Transverse colon (tissue), 4 donors: ENCODE results near the gene SLIT3. TPM values are rescaled to one million over a fixed set of nuclear protein-coding genes. Genes with fewer than 3 reads are reported as not detected.
"Not testable (repeated sequence)": the region's sequence is repeated elsewhere in the genome, so short reads cannot be mapped to it uniquely, and the experiment has no call there.

Experiments used
- DNase-seq: peaks from one replicate; pipeline ENCODE4 v3.0.0-alpha.2; 2019
- H3K27ac ChIP-seq, 4 donors: fragments of 200-600 bp; sonication (generic); 2 replicates each; pipeline ENCODE4 v1.5.1; 2016 to 2018; ENCODE audit warnings: inconsistent platforms in 4 of 4
- H3K27me3 ChIP-seq: fragments of 200-600 bp; sonication (generic); 2 replicates; pipeline ENCODE4 v1.5.1; 2017; ENCODE audit warnings: inconsistent platforms
- H3K36me3 ChIP-seq, 4 donors: fragments of 200-600 bp; sonication (generic); 2 replicates each; pipeline ENCODE4 v1.5.1; 2017 to 2019; ENCODE audit warnings: inconsistent platforms in 4 of 4
- H3K4me1 ChIP-seq, 4 donors: fragments of 200-600 bp; sonication (generic); 2 replicates each; pipeline ENCODE4 v1.5.1; 2017 to 2020; ENCODE audit warnings: inconsistent platforms in 4 of 4
- H3K4me3 ChIP-seq, 4 donors: fragments of 200-600 bp; sonication (generic); 1 replicate in 1 of 4; 2 replicates in 3 of 4; pipeline versions ENCODE4 v1.5.1 to v1.6.1; 2017 to 2019; ENCODE audit warnings: inconsistent platforms in 4 of 4
- H3K9me3 ChIP-seq, 2 donors: fragments of 200-600 bp; sonication (generic); 2 replicates each; pipeline ENCODE4 v1.5.1; 2017 to 2019; ENCODE audit warnings: inconsistent platforms in 2 of 2
- CTCF ChIP-seq, 5 experiments: fragments of 200-600 bp in 3 of 5; fragments of 450-650 bp in 2 of 5; sonication (generic) in 3 of 5; IDR thresholded peaks; 1 replicate in 2 of 5; 2 replicates in 3 of 5; pipeline ENCODE4 v1.5.1; 2016 to 2017; ENCODE audit warnings: antibody characterized with exemption in 5 of 5, inconsistent platforms in 3 of 5, mild to moderate bottlenecking in 2 of 5, moderate library complexity in 1 of 5
- EP300 ChIP-seq: sonication (generic); formaldehyde crosslinking; IDR thresholded peaks from one replicate; pipeline ENCODE4 v1.6.1; 2017; ENCODE audit warnings: antibody characterized with exemption, low read depth
- POLR2A ChIP-seq: fragments of 450-650 bp; IDR thresholded peaks from one replicate; pipeline ENCODE4 v1.6.1; 2016; ENCODE audit warnings: antibody characterized with exemption, mild to moderate bottlenecking, moderate library complexity
- POLR2AphosphoS5 ChIP-seq, 3 donors: sonication (generic); formaldehyde crosslinking; IDR thresholded peaks; one replicate each; pipeline ENCODE4 v1.6.1; 2016; ENCODE audit warnings: antibody characterized with exemption in 3 of 3
- whole genome bisulfite sequencing, 2 donors: methylation state at CpG; one replicate each; pipeline ENCODE4 v1.1.5; 2018; ENCODE audit warnings: low coverage in 1 of 2; 5-methylcytosine and 5-hydroxymethylcytosine counted together
- in situ Hi-C, 4 donors: fragments of 200-750 bp; cut with MboI; loops; one replicate each; pipeline versions ENCODE4 v1.15.0 to v1.15.1; 2017; ENCODE audit warnings: low sequenced_read_pairs in 3 of 4, low pct_ligation_motif_present in 1 of 4, low pct_unique_long_range_greater_than_20kb in 1 of 4
- intact Hi-C: fragments of 100-400 bp; cut with DNase I; formaldehyde crosslinking; loops from one replicate; pipeline ENCODE4 v1.15.1; 2023; ENCODE audit warnings: low total_unique reads
- total RNA-seq, 4 donors: library from RNA; depleted of rRNA; stranded (reverse); fragments of >200 nt; gene quantifications; one replicate each; pipeline ENCODE4 v1.1.0, GENCODE V29; 2016

The SLIT3 gene
- total RNA-seq, 4 donors from 2014 or later, result 6.7 to 60.5 (median 9.6) TPM

GRCh38 chr5:168642019-168642418 lies 658.9 kb downstream of the SLIT3 start:
- no peak for DNase-seq
- TF ChIP-seq EP300 (no peak), POLR2A (no peak), POLR2AphosphoS5 (IDR thresholded peaks at IDR 0.05) (no peak), CTCF (IDR thresholded peaks at IDR 0.05) (no peak)
- WGBS, 2 donors, result 45 to 100% methylated on average over 1 of the region's 1 CpG

GRCh38 chr5:168638846-168639245 lies 662.1 kb downstream of the SLIT3 start:
- DNase-seq, H3K27ac ChIP-seq, in situ Hi-C loops, H3K36me3 ChIP-seq, H3K4me3 ChIP-seq, H3K4me1 ChIP-seq, H3K27me3 ChIP-seq, H3K9me3 ChIP-seq, intact Hi-C loops: not testable (repeated sequence)
- WGBS, 2 donors, result 80 to 96% methylated on average over 1 to 3 of the region's 3 CpGs

More at GRCh38 chr5:168642019-168642418, 658.9 kb downstream of the SLIT3 start:
- intact Hi-C loops (no loop called here), in situ Hi-C loops (no loop called here)
- no peak overlapping the region for H3K4me3 ChIP-seq
- peaks cover 0 to 10% (median 0%) of the 10 kb centered on the region in 4 donors for H3K4me1 ChIP-seq
- H3K36me3 ChIP-seq, result no peaks in the 10 kb centered on the region
- no peaks in the 10 kb centered on the region for H3K27me3 ChIP-seq
- no peak overlapping the region for H3K27ac ChIP-seq
- H3K9me3 ChIP-seq, result no peaks in the 10 kb centered on the region

- H3K4me1 ChIP-seq, result no peaks in the 10 kb centered on the region
- H3K27ac ChIP-seq, result no peak overlapping the region
- no peak overlapping the region for H3K4me3 ChIP-seq
- 85% methylated on average over 1 of the region's 1 CpG; no CpG with 5 or more reads in 1 of the 2 donors for WGBS, 2 donors
- H3K9me3 ChIP-seq, result no peaks in the 10 kb centered on the region
- H3K27me3 ChIP-seq, result no peaks in the 10 kb centered on the region
- in situ Hi-C loops (no loop called here), intact Hi-C loops (no loop called here)
- H3K36me3 ChIP-seq, result no peaks in the 10 kb centered on the region
- DNase-seq, result no peak
- TF ChIP-seq CTCF (IDR thresholded peaks at IDR 0.05), result no peak
- no peak for TF ChIP-seq POLR2A
- no peak for TF ChIP-seq POLR2AphosphoS5 (IDR thresholded peaks at IDR 0.05)
- TF ChIP-seq EP300, result no peak
These were observed 663.1 kb downstream of the SLIT3 start for GRCh38 chr5:168637793-168638192.

- no peaks in the 10 kb centered on the region for H3K27me3 ChIP-seq
- in situ Hi-C loops, result no loop called here
- 74 to 92% methylated on average over 1 to 2 of the region's 2 CpGs for WGBS, 2 donors
- H3K36me3 ChIP-seq, result no peaks in the 10 kb centered on the region
- no peak overlapping the region for H3K4me3 ChIP-seq
- no peak for DNase-seq
- intact Hi-C loops, result no loop called here
- no peak for TF ChIP-seq POLR2AphosphoS5 (IDR thresholded peaks at IDR 0.05)
- no peak for TF ChIP-seq POLR2A
- TF ChIP-seq EP300, result no peak
- no peak for TF ChIP-seq CTCF (IDR thresholded peaks at IDR 0.05)
- no peak overlapping the region for H3K27ac ChIP-seq
- H3K9me3 ChIP-seq, result no peaks in the 10 kb centered on the region
- H3K4me1 ChIP-seq, result no peaks in the 10 kb centered on the region
These were observed 663.7 kb downstream of the SLIT3 start for GRCh38 chr5:168637281-168637680.

- H3K27me3 ChIP-seq, DNase-seq, in situ Hi-C loops, H3K4me3 ChIP-seq, H3K9me3 ChIP-seq, intact Hi-C loops, H3K36me3 ChIP-seq, H3K4me1 ChIP-seq, H3K27ac ChIP-seq: not testable (repeated sequence)
- WGBS, 2 donors, result 95% methylated on average over 13 of the region's 13 CpGs; no CpG with 5 or more reads in 1 of the 2 donors
These were observed 670.0 kb downstream of the SLIT3 start for GRCh38 chr5:168630958-168631357.
